Measurements from ENCODE around the gene PLD1.
A peak's percentile ranks its signal among the peaks of the same experiment; 100 is the strongest.

Gene PLD1

GRCh38 chr3:171606151-171606751 lies 204.0 kb downstream of the PLD1 start:
- DNase-seq (ENCODE audit: low read depth): peak; percentile 27
- no peak for TF ChIP-seq CTCF (IDR thresholded peaks at IDR 0.05; ENCODE audit: insufficient read depth, low read depth, low read length, missing control alignments)
- H3K4me3 ChIP-seq (ENCODE audit: low read length): no peak overlapping the region

- no peak overlapping the region for H3K4me3 ChIP-seq (ENCODE audit: low read length)
- no peak for TF ChIP-seq CTCF (IDR thresholded peaks at IDR 0.05; ENCODE audit: insufficient read depth, low read depth, low read length, missing control alignments)
- no peak for DNase-seq (ENCODE audit: low read depth)
These were observed 205.9 kb downstream of the PLD1 start for GRCh38 chr3:171604370-171604769.

- TF ChIP-seq CTCF (IDR thresholded peaks at IDR 0.05; ENCODE audit: insufficient read depth, low read depth, low read length, missing control alignments): no peak
- H3K4me3 ChIP-seq (ENCODE audit: low read length): no peak overlapping the region
- DNase-seq (ENCODE audit: low read depth): no peak
These were observed 208.2 kb downstream of the PLD1 start for GRCh38 chr3:171602072-171602471.

- DNase-seq (ENCODE audit: low read depth): no peak
- no peak overlapping the region for H3K4me3 ChIP-seq (ENCODE audit: low read length)
- TF ChIP-seq CTCF (IDR thresholded peaks at IDR 0.05; ENCODE audit: insufficient read depth, low read depth, low read length, missing control alignments): no peak
These were observed 210.3 kb downstream of the PLD1 start for GRCh38 chr3:171600030-171600429.

GRCh38 chr3:171598990-171599389 lies 211.3 kb downstream of the PLD1 start:
- no peak overlapping the region for H3K4me3 ChIP-seq (ENCODE audit: low read length)
- DNase-seq (ENCODE audit: low read depth): no peak
- no peak for TF ChIP-seq CTCF (IDR thresholded peaks at IDR 0.05; ENCODE audit: insufficient read depth, low read depth, low read length, missing control alignments)

GRCh38 chr3:171592786-171593185 lies 217.5 kb downstream of the PLD1 start:
- DNase-seq (ENCODE audit: low read depth): no peak
- no peak for TF ChIP-seq CTCF (IDR thresholded peaks at IDR 0.05; ENCODE audit: insufficient read depth, low read depth, low read length, missing control alignments)

GRCh38 chr3:171591070-171591469 lies 219.2 kb downstream of the PLD1 start:
- TF ChIP-seq CTCF (IDR thresholded peaks at IDR 0.05; ENCODE audit: insufficient read depth, low read depth, low read length, missing control alignments): no peak
- DNase-seq (ENCODE audit: low read depth): no peak
- H3K4me3 ChIP-seq (ENCODE audit: low read length): no peak overlapping the region

More at GRCh38 chr3:171592786-171593185, 217.5 kb downstream of the PLD1 start:
- no peak overlapping the region for H3K4me3 ChIP-seq (ENCODE audit: low read length)

Measured in epithelial cell of esophagus (primary cell).